Thyroid gland (tissue), 4 donors: ENCODE measurements around the gene DOK7. TPM values are rescaled to one million over a fixed set of nuclear protein-coding genes. Genes with fewer than 3 reads are reported as not detected.

ENCODE experiments used
- DNase-seq, 2 donors: peaks; one replicate each; pipeline ENCODE4 v3.0.0-alpha.2; 2019
- H3K27ac ChIP-seq, 3 donors: fragments of 200-600 bp; sonication (generic); 1 replicate in 2 of 3; 2 replicates in 1 of 3; pipeline ENCODE4 v1.5.1; 2016 to 2019; ENCODE audit warnings: mild to moderate bottlenecking in 1 of 3, moderate library complexity in 1 of 3
- H3K27me3 ChIP-seq: fragments of 200-600 bp; sonication (generic); one replicate; pipeline ENCODE4 v1.5.1; 2019
- H3K36me3 ChIP-seq, 2 donors: fragments of 200-600 bp; sonication (generic); one replicate each; pipeline ENCODE4 v1.5.1; 2016 to 2019
- H3K4me1 ChIP-seq, 2 donors: fragments of 200-600 bp; sonication (generic); one replicate each; pipeline ENCODE4 v1.5.1; 2017 to 2019
- H3K4me3 ChIP-seq, 3 donors: fragments of 200-600 bp; sonication (generic); replicated peaks in 1 of 3; 1 replicate in 2 of 3; 2 replicates in 1 of 3; pipeline ENCODE4 v1.5.1; 2016; ENCODE audit warnings: mild to moderate bottlenecking in 1 of 3
- H3K9me3 ChIP-seq: fragments of 200-600 bp; sonication (generic); one replicate; pipeline ENCODE4 v1.5.1; 2017
- CTCF ChIP-seq, 6 experiments: fragments of 200-600 bp in 3 of 6; fragments of 450-650 bp in 3 of 6; sonication (generic) in 3 of 6; IDR thresholded peaks; one replicate each; pipeline ENCODE4 v1.5.1; 2016 to 2019; ENCODE audit warnings: antibody characterized with exemption in 6 of 6, mild to moderate bottlenecking in 2 of 6, inconsistent platforms in 1 of 6, moderate library complexity in 1 of 6
- POLR2A ChIP-seq, 2 donors: fragments of 450-650 bp; IDR thresholded peaks; one replicate each; pipeline ENCODE4 v1.6.1; 2017; ENCODE audit warnings: antibody characterized with exemption in 2 of 2, mild to moderate bottlenecking in 2 of 2, moderate library complexity in 1 of 2
- WGBS, 2 donors: methylation state at CpG; one replicate each; pipeline ENCODE4 v1.1.5; 2017; 5-methylcytosine and 5-hydroxymethylcytosine counted together
- intact Hi-C: fragments of 100-400 bp; cut with DNase I; formaldehyde crosslinking; loops from one replicate; pipeline ENCODE4 v1.15.1; 2023
- total RNA-seq, 4 donors: library from RNA; depleted of rRNA; stranded (reverse); fragments of >200 nt; gene quantifications; one replicate each; pipeline ENCODE4 v1.2.3, GENCODE V29; 2016

DOK7 gene
- total RNA-seq, 4 donors from 2014 or later, result 0.25 to 2.7 (median 0.52) TPM

GRCh38 chr4:3463556-3464348 is 646 bp downstream of the DOK7 start:
- Histone ChIP-seq H3K4me3 (peak overlapping the region in 1 of 3 donors; percentile 35), H3K4me1 (peaks cover 9 to 17% of the 10 kb centered on the region in 2 donors), H3K27me3 (no peaks in the 10 kb centered on the region), H3K9me3 (no peaks in the 10 kb centered on the region), H3K27ac (no peak overlapping the region), H3K36me3 (no peaks in the 10 kb centered on the region)
- TF ChIP-seq CTCF (IDR thresholded peaks at IDR 0.05), result no peak
- TF ChIP-seq POLR2A (IDR thresholded peaks at IDR 0.05), result no peak
- DNase-seq, result no peak
- intact Hi-C loops, result no loop called here
- 58 to 100% methylated on average over 1 to 7 of the region's 43 CpGs for WGBS, 2 donors

- WGBS, 2 donors, result 88 to 97% methylated on average over 9 to 14 of the region's 15 CpGs
- H3K27me3 ChIP-seq, result no peaks in the 10 kb centered on the region
- H3K36me3 ChIP-seq, result no peaks in the 10 kb centered on the region
- no peak for DNase-seq
- peaks cover 9 to 17% of the 10 kb centered on the region in 2 donors for H3K4me1 ChIP-seq
- TF ChIP-seq POLR2A (IDR thresholded peaks at IDR 0.05) (no peak), CTCF (IDR thresholded peaks at IDR 0.05) (no peak)
- H3K9me3 ChIP-seq, result no peaks in the 10 kb centered on the region
- no peak overlapping the region for H3K4me3 ChIP-seq
- intact Hi-C loops, result no loop called here
- H3K27ac ChIP-seq, result no peak overlapping the region
These were observed 1.3 kb downstream of the DOK7 start for GRCh38 chr4:3464349-3464905.

GRCh38 chr4:3464911-3465697 is 2.0 kb downstream of the DOK7 start:
- intact Hi-C loops, result no loop called here
- Histone ChIP-seq H3K27me3 (no peaks in the 10 kb centered on the region), H3K4me1 (peaks cover 9 to 17% of the 10 kb centered on the region in 2 donors), H3K4me3 (no peak overlapping the region), H3K9me3 (no peaks in the 10 kb centered on the region), H3K27ac (no peak overlapping the region), H3K36me3 (no peaks in the 10 kb centered on the region)
- WGBS, 2 donors, result 92 to 96% methylated on average over 20 to 21 of the region's 21 CpGs
- TF ChIP-seq CTCF (IDR thresholded peaks at IDR 0.05) (no peak), POLR2A (IDR thresholded peaks at IDR 0.05) (no peak)
- no peak for DNase-seq

- no peaks in the 10 kb centered on the region for H3K27me3 ChIP-seq
- H3K36me3 ChIP-seq, result no peaks in the 10 kb centered on the region
- no peak for TF ChIP-seq POLR2A (IDR thresholded peaks at IDR 0.05)
These were observed 2.9 kb downstream of the DOK7 start for GRCh38 chr4:3465698-3466671.

More at GRCh38 chr4:3465698-3466671, 2.9 kb downstream of the DOK7 start:
- Histone ChIP-seq H3K4me1 (peaks cover 9 to 17% of the 10 kb centered on the region in 2 donors), H3K4me3 (no peak overlapping the region), H3K27ac (no peak overlapping the region), H3K9me3 (no peaks in the 10 kb centered on the region)
- intact Hi-C loops, result no loop called here
- 86 to 92% methylated on average over 11 to 20 of the region's 41 CpGs for WGBS, 2 donors
- DNase-seq, result peak in 1 of 2 donors; percentile 0
